Measurements from ENCODE around the gene DLST. TPM values are rescaled to one million over a fixed set of nuclear protein-coding genes. Genes with fewer than 3 reads are reported as not detected.

DLST gene
- total RNA-seq, 4 donors from 2014 or later: 128 to 163 (median 154) TPM

DNA sequence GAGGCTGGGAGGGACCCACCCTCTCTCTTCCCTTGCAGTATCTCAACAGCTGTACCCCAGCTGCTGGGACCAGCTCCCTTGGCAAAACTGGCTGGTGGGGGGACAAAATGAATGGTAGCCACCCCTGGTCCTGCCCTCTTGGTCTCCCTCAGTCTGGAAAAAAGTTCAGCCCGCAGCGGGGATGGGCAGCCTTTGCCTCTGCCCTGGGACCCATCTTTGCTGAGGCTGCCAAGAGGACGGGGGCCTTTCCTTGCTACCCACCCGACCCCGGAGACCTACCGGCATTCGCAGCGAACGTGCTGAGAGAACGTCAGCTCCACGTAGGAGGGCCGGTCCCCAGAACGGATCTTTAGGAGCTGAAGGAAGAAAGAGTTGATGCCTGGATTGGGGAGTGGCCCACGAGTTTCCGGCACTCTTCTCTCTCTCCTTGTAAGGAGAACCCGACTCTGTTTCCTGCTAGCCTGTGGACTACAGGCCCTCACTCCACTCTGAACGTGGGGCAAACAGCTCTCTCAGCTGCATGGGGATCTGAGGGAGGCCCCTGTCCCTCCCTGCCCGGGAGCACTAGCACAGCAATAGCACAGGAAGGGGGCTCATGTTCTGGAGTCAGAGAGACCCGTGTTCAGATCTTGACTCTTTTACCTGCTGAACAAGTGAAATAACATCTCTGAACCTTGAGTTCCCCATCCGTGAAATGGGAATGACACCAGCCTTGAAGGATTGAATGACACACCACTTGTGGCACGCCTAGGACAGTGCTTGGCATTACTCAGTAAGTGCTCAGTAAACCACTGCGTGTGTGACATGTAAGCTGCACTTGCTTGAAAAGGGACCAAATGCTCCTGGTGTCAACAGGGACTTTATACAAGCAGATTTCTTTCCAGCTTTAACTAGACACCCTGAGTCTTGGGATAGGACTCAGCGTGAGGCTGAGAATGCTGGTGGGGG lies 66.8 kb downstream of the DLST start:
- Histone ChIP-seq H3K27ac (peak overlapping the region in 3 of 4 donors; percentile 21 to 42 (median 40)), H3K4me3 (no peak overlapping the region), H3K36me3 (no peaks in the 10 kb centered on the region), H3K27me3 (no peaks in the 10 kb centered on the region), H3K9me3 (no peaks in the 10 kb centered on the region), H3K4me1 (peaks cover 0 to 22% (median 3%) of the 10 kb centered on the region in 4 donors)
- TF ChIP-seq, protein P1, sequence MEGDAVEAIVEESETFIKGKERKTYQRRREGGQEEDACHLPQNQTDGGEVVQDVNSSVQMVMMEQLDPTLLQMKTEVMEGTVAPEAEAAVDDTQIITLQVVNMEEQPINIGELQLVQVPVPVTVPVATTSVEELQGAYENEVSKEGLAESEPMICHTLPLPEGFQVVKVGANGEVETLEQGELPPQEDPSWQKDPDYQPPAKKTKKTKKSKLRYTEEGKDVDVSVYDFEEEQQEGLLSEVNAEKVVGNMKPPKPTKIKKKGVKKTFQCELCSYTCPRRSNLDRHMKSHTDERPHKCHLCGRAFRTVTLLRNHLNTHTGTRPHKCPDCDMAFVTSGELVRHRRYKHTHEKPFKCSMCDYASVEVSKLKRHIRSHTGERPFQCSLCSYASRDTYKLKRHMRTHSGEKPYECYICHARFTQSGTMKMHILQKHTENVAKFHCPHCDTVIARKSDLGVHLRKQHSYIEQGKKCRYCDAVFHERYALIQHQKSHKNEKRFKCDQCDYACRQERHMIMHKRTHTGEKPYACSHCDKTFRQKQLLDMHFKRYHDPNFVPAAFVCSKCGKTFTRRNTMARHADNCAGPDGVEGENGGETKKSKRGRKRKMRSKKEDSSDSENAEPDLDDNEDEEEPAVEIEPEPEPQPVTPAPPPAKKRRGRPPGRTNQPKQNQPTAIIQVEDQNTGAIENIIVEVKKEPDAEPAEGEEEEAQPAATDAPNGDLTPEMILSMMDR (IDR thresholded peaks at IDR 0.05): no peak
- no peak for TF ChIP-seq POLR2A (IDR thresholded peaks at IDR 0.05)
- no peak for DNase-seq

- Histone ChIP-seq H3K4me3 (no peak overlapping the region), H3K27ac (peak overlapping the region in 1 of 4 donors; percentile 21), H3K36me3 (no peaks in the 10 kb centered on the region), H3K9me3 (no peaks in the 10 kb centered on the region), H3K27me3 (no peaks in the 10 kb centered on the region), H3K4me1 (peaks cover 0 to 22% (median 3%) of the 10 kb centered on the region in 4 donors)
- no peak for DNase-seq
- TF ChIP-seq, protein P1 (IDR thresholded peaks at IDR 0.05): no peak
- no peak for TF ChIP-seq POLR2A (IDR thresholded peaks at IDR 0.05)
These were observed 67.5 kb downstream of the DLST start for GRCh38 chr14:74949191-74949601.

DNA sequence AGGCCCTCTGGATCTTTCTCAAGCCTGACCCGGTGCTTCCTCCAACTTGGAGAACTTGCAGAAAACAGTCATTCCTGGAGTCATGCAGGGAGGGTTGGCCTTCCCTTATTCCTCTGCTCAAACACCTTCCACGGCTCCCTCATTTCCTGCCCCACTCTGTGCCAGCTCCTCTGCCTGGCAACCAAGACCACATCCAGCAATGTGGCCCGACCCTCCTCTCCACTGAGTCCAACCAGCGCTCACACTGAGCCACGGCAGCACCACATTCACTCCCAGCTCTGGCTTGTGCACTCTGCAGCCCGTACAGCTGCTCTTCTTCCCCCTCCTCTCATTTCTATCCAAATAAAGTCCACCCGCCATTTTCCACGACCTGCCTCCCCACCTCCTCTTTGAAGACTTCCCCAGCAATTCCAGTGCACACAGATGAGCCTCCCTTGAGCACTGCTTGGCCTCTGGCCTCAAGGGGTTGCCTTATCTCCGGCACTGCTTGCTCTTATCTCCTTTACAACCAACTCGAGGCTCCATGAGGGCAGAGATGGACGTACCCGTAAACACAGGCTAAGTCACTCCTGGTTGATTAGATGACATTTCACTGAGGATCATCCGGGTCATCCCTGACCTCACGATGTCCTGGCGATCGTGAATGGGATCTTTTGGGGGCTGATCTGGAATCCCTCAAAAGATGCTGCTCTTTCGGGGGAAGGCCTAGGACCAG lies 68.3 kb downstream of the DLST start:
- peaks cover 5 to 31% (median 7%) of the 10 kb centered on the region in 4 donors for H3K4me1 ChIP-seq

DNA sequence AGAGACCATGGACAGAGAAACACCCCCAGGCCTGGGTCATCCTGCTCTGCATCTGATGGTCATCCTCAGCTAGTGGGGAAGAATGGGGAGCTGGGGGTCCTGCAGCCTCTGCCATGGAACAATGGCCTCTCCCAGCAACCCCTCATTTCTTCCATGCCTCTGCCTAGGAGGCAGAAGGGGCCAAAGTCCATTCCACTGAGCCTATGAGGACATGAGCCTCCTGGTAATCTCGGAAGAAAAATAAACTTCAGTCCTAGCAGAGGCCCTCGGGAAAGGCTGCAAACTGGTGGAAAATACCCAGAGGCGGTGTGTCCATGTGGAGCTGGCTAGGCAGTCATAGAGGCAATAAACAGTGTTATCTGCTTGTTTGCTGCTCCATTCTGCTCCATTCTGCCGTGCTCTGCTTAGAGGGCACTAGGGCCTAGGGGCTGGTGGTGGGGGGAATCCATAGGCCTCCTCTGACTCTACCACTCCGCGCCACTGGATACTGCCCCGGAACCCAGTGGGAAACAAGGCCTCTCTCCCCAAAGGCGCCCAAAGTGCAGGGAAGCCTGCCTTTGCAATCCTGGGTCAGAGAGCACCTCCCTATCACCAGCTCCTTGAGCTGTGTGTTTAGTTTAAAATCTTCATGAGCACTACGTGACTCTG lies 69.2 kb downstream of the DLST start:
- no peaks in the 10 kb centered on the region for H3K9me3 ChIP-seq
- H3K4me1 ChIP-seq: peaks cover 5 to 34% (median 11%) of the 10 kb centered on the region in 4 donors
- no peaks in the 10 kb centered on the region for H3K36me3 ChIP-seq
- TF ChIP-seq, protein P1 (IDR thresholded peaks at IDR 0.05): no peak
- TF ChIP-seq POLR2A (IDR thresholded peaks at IDR 0.05): no peak
- peak overlapping the region in 2 of 4 donors; percentile 42 to 65 for H3K27ac ChIP-seq
- no peaks in the 10 kb centered on the region for H3K27me3 ChIP-seq
- no peak overlapping the region for H3K4me3 ChIP-seq
- no peak for DNase-seq

More for the DNA sequence above, 68.3 kb downstream of the DLST start:
- Histone ChIP-seq H3K36me3 (no peaks in the 10 kb centered on the region), H3K27ac (peak overlapping the region in 1 of 4 donors; percentile 65), H3K4me3 (no peak overlapping the region), H3K27me3 (no peaks in the 10 kb centered on the region), H3K9me3 (no peaks in the 10 kb centered on the region)
- DNase-seq: no peak
- TF ChIP-seq POLR2A (IDR thresholded peaks at IDR 0.05): no peak
- TF ChIP-seq, protein P1 (IDR thresholded peaks at IDR 0.05): no peak

DNA sequence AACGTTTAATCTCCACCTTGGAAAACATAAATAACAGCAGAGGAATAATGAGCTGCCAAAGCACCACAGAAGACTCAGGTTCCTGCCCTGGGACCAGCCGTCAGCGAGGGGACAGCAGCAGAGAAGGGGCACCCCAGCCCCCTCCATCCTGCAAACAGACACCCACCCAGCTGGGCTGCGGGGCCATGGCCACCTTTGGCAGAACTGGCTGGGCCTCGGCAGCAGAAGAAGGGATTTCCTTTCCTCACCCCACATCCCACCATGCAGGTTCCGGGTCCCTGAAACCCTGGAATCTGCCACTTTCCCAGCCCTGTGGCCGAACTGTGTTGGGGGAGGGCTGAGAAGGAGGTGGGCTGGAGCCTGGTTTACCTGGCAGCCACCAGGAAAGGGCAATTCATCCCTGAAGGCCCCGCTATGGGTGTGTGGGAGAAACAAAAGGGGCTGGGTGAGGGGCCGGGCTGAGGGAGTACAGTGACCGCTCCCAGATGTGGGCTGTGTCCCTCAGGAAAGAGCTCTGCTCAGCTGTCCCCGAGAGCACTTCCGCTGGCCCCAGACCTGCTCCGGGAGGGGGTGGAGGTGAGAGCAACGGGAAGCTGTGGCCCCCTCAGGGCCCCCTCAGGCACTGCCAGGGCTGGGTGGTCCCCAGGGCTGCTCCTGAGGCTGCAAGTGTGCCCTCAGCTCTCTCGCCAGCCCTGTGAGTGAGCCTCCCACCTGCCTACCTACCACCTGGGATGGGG lies 69.9 kb downstream of the DLST start:
- no peak overlapping the region for H3K4me3 ChIP-seq
- H3K36me3 ChIP-seq: no peaks in the 10 kb centered on the region
- H3K27ac ChIP-seq: peak overlapping the region in 2 of 4 donors; percentile 42 to 65
- no peak for DNase-seq
- peaks cover 5 to 34% (median 11%) of the 10 kb centered on the region in 4 donors for H3K4me1 ChIP-seq
- H3K27me3 ChIP-seq: no peaks in the 10 kb centered on the region
- no peaks in the 10 kb centered on the region for H3K9me3 ChIP-seq
- TF ChIP-seq POLR2A (IDR thresholded peaks at IDR 0.05): no peak
- TF ChIP-seq, protein P1 (IDR thresholded peaks at IDR 0.05): no peak
